ENCODE data around the gene CDH23. TPM values are rescaled to one million over a fixed set of nuclear protein-coding genes. Genes with fewer than 3 reads are reported as not detected.

The CDH23 gene
- total and polyA plus RNA-seq, 9 of the 15 experiments (the other 6 are each of a cell fraction or from before 2014, with no cell fraction given), result 0.18 to 1.2 (median 0.47) TPM

DNA sequence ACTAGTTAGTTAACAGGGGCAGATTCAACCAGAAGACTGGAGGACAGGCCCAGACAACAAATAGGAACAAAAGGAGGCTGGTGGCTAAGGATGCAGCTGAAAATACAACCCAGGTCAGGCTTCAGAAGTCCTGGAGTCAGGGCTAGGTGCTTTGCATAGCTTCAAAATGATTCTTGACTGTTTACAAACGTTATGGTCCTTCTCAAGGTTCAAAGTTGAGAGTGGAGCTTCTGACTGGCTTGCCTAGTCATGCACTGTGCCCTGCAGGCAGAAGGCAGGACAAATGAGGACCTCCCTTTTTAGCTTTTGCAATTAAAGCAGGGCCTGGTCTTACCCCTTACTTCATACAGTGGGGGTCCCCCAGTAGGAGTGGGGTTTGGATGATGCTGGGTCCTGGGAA lies 4.4 kb upstream of the CDH23 start:
- Histone ChIP-seq H3K27ac (ENCODE audit: extremely low read depth, low read depth, low read length) (no peak overlapping the region), H3K4me3 (no peak overlapping the region), H3K9me3 (replicated peaks; ENCODE audit: control insufficient read depth, insufficient read depth, low read depth, low read length) (no peaks in the 10 kb centered on the region), H3K36me3 (ENCODE audit: control insufficient read depth, insufficient read depth, low read length) (no peaks in the 10 kb centered on the region), H3K9me1 (ENCODE audit: control insufficient read depth, insufficient read depth, low read length) (no peaks in the 10 kb centered on the region), H3K27me3 (ENCODE audit: control insufficient read depth in 2 of 2, insufficient read depth in 2 of 2, low read length in 2 of 2) (peaks cover 57 to 82% of the 10 kb centered on the region in 2 experiments), H2AFZ (ENCODE audit: low read depth, low read length) (no peak overlapping the region), H4K20me1 (replicated peaks; ENCODE audit: control insufficient read depth, insufficient read depth, low read length) (peaks cover 12% of the 10 kb centered on the region), H3K9ac (ENCODE audit: insufficient read depth in 1 of 2, low read depth in 2 of 2, low read length in 2 of 2) (no peak overlapping the region), H3K79me2 (ENCODE audit: control insufficient read depth, insufficient read depth, low read length) (no peaks in the 10 kb centered on the region), H3K4me2 (ENCODE audit: insufficient read depth, low read length) (no peak overlapping the region), H3K4me1 (replicated peaks in 1 of 2; ENCODE audit: control insufficient read depth in 2 of 2, insufficient read depth in 2 of 2, low read length in 2 of 2) (peaks cover 0 to 16% of the 10 kb centered on the region in 2 experiments; a peak in 2 of 5 replicates)
- no TSS peak for BruUV-seq (replicated peaks)
- WGBS (ENCODE audit: insufficient coverage, low coverage, missing lambda C conversion rate), result 9% methylated on average over 1 of the region's 1 CpG
- intact Hi-C loops (cut with micrococcal nuclease), result no loop called here
- POLR2A ChIA-PET, result interaction anchor here (1.3 kb wide), 1 partner anchor 11 kb away, joined by 4 read pairs; no protein-coding TSS in a partner anchor
- no peak for DNase-seq (ENCODE audit: extremely low read depth in 1 of 4, low spot score in 3 of 4)
- no peak for ATAC-seq
- in situ Hi-C loops (cut with MboI), result no loop called here
- CTCF ChIA-PET (ENCODE audit: low intra/inter-chr PET ratio), result no interaction called here
- no peak for TF ChIP-seq KDM1A (IDR thresholded peaks at IDR 0.05)
- TF ChIP-seq, protein P1, sequence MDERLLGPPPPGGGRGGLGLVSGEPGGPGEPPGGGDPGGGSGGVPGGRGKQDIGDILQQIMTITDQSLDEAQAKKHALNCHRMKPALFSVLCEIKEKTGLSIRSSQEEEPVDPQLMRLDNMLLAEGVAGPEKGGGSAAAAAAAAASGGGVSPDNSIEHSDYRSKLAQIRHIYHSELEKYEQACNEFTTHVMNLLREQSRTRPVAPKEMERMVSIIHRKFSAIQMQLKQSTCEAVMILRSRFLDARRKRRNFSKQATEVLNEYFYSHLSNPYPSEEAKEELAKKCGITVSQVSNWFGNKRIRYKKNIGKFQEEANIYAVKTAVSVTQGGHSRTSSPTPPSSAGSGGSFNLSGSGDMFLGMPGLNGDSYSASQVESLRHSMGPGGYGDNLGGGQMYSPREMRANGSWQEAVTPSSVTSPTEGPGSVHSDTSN (CRISPR knock-in tag; IDR thresholded peaks at IDR 0.05; ENCODE audit: low read depth), result no peak
- TF ChIP-seq, protein P1 (tag; conservative IDR thresholded peaks at IDR 0.05; ENCODE audit: low read depth), result no peak
- TF ChIP-seq, protein P2, sequence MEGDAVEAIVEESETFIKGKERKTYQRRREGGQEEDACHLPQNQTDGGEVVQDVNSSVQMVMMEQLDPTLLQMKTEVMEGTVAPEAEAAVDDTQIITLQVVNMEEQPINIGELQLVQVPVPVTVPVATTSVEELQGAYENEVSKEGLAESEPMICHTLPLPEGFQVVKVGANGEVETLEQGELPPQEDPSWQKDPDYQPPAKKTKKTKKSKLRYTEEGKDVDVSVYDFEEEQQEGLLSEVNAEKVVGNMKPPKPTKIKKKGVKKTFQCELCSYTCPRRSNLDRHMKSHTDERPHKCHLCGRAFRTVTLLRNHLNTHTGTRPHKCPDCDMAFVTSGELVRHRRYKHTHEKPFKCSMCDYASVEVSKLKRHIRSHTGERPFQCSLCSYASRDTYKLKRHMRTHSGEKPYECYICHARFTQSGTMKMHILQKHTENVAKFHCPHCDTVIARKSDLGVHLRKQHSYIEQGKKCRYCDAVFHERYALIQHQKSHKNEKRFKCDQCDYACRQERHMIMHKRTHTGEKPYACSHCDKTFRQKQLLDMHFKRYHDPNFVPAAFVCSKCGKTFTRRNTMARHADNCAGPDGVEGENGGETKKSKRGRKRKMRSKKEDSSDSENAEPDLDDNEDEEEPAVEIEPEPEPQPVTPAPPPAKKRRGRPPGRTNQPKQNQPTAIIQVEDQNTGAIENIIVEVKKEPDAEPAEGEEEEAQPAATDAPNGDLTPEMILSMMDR (IDR thresholded peaks at IDR 0.05 in 2 of 3, conservative IDR thresholded peaks at IDR 0.05 in 1 of 3; ENCODE audit: insufficient read depth in 2 of 3, low read depth in 1 of 3, low read length in 3 of 3), result no peak
- no peak for TF ChIP-seq HEY1 (CRISPR knock-in tag; IDR thresholded peaks at IDR 0.05; ENCODE audit: borderline replicate concordance)
- no peak for TF ChIP-seq SMAD3 (CRISPR knock-in tag; conservative IDR thresholded peaks at IDR 0.05)
- no peak for TF ChIP-seq FOXK2 (conservative IDR thresholded peaks at IDR 0.05 in 1 of 2, IDR thresholded peaks at IDR 0.05 in 1 of 2; ENCODE audit: low read depth in 2 of 2)
- no peak for TF ChIP-seq POLR2B (IDR thresholded peaks at IDR 0.05; ENCODE audit: low read depth, partially characterized antibody)
- TF ChIP-seq, protein P3, sequence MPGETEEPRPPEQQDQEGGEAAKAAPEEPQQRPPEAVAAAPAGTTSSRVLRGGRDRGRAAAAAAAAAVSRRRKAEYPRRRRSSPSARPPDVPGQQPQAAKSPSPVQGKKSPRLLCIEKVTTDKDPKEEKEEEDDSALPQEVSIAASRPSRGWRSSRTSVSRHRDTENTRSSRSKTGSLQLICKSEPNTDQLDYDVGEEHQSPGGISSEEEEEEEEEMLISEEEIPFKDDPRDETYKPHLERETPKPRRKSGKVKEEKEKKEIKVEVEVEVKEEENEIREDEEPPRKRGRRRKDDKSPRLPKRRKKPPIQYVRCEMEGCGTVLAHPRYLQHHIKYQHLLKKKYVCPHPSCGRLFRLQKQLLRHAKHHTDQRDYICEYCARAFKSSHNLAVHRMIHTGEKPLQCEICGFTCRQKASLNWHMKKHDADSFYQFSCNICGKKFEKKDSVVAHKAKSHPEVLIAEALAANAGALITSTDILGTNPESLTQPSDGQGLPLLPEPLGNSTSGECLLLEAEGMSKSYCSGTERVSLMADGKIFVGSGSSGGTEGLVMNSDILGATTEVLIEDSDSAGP (CRISPR knock-in tag; IDR thresholded peaks at IDR 0.05), result no peak
- TF ChIP-seq GTF2A2 (tag; IDR thresholded peaks at IDR 0.05), result no peak
- TF ChIP-seq, protein P4, sequence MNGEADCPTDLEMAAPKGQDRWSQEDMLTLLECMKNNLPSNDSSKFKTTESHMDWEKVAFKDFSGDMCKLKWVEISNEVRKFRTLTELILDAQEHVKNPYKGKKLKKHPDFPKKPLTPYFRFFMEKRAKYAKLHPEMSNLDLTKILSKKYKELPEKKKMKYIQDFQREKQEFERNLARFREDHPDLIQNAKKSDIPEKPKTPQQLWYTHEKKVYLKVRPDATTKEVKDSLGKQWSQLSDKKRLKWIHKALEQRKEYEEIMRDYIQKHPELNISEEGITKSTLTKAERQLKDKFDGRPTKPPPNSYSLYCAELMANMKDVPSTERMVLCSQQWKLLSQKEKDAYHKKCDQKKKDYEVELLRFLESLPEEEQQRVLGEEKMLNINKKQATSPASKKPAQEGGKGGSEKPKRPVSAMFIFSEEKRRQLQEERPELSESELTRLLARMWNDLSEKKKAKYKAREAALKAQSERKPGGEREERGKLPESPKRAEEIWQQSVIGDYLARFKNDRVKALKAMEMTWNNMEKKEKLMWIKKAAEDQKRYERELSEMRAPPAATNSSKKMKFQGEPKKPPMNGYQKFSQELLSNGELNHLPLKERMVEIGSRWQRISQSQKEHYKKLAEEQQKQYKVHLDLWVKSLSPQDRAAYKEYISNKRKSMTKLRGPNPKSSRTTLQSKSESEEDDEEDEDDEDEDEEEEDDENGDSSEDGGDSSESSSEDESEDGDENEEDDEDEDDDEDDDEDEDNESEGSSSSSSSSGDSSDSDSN (IDR thresholded peaks at IDR 0.05; ENCODE audit: borderline replicate concordance in 1 of 2, low read depth in 2 of 2, low read length in 2 of 2), result no peak
- no peak for FAIRE-seq
